Measurements from ENCODE around the gene RIPK4. TPM values are rescaled to one million over a fixed set of nuclear protein-coding genes. Genes with fewer than 3 reads are reported as not detected.
A peak's percentile ranks its signal among the peaks of the same experiment; 100 is the strongest.

RIPK4 gene
- total and polyA plus RNA-seq, 2 experiments from 2014 or later, result 0.46 to 0.54 TPM

DNA sequence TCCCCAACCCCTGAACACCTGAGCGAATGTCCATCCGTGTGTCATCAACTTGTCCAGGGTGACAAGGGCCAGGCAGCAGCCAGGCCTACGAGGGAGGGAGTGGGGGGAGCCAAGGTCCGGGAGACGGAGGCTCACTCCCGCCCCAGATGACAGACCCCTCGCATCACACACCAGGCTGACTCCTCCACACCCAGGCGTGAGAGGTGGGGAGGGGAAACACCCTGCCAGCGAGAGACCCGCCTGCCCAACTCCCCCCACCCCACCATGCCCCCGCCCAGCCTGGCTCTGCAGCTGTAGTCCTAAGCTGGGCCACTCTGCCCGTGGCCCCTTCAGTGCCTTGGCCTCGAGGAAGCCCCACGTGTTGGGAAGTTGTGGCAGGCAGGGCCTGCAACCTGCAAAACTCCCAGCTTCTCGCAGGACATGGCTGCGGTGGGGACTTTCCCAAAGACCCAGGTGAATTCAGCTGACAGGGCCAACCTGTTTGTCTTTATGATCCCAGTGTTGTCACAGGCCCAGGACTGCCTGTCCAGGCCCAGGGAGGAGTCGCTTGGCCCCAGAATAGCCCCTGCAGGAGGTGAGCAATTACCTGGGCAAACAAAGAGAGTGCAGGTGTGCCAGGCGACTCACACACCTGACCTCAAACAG, 62.9 kb downstream of the RIPK4 start:
- Histone ChIP-seq H3K79me2 (ENCODE audit: insufficient read depth) (no peaks in the 10 kb centered on the region), H3F3A (ENCODE audit: insufficient read depth) (no peaks in the 10 kb centered on the region), H3K27ac (no peak overlapping the region), H3K9me2 (ENCODE audit: insufficient read depth) (no peaks in the 10 kb centered on the region), H3K4me2 (ENCODE audit: unreplicated experiment) (no peak overlapping the region), H3K4me3 (no peak overlapping the region), H3K9ac (no peak overlapping the region), H4K20me1 (ENCODE audit: insufficient read depth) (no peaks in the 10 kb centered on the region), H2AFZ (no peak overlapping the region), H3K36me3 (ENCODE audit: low read depth) (no peaks in the 10 kb centered on the region), H3K27me3 (replicated peaks; ENCODE audit: insufficient read depth) (peaks cover 4% of the 10 kb centered on the region; the same call in 1 of the 2 replicates), H3K4me1 (ENCODE audit: insufficient read depth) (no peaks in the 10 kb centered on the region), H3K9me3 (ENCODE audit: low read depth) (no peaks in the 10 kb centered on the region)
- in situ Hi-C loops (cut with MboI), result no loop called here
- WGBS, 2 experiments (ENCODE audit: low coverage in 1 of 2, low lambda C conversion rate in 2 of 2, missing lambda C conversion rate in 2 of 2), result 62 to 63% methylated on average over 18 of the region's 18 CpGs
- TF ChIP-seq EZH2 (IDR thresholded peaks at IDR 0.05; ENCODE audit: insufficient read depth, poor library complexity, severe bottlenecking) (no peak), EZH2phosphoT487 (IDR thresholded peaks at IDR 0.05; ENCODE audit: insufficient read depth, low read depth) (no peak)
- no peak for DNase-seq

DNA sequence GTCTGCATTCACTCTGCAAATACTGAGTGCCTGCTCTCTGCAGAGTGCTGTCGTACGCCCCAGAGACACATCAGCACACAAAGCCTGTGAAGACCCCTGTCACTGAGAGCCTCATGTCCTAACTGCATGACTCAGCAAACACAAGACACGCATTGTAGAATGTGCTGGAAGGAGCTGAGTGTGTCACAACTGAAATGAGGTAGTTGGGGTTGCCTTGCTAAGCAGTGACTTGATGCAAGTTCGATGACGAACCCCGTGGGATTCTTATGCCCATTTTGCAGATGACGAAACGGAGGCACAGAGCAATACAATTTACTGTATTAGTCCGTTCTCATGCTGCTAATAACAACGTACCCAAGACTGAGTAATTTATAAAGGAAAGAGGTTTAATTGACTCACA, 65.1 kb downstream of the RIPK4 start:
- in situ Hi-C loops (cut with MboI), result no loop called here
- peak; percentile 30 for DNase-seq
- no peak overlapping the region for H3K27ac ChIP-seq
- no peaks in the 10 kb centered on the region for H3K9me2 ChIP-seq (ENCODE audit: insufficient read depth)
- no peak overlapping the region for H3K4me3 ChIP-seq
- no peak overlapping the region for H3K9ac ChIP-seq
- no peaks in the 10 kb centered on the region for H3K36me3 ChIP-seq (ENCODE audit: low read depth)
- WGBS, 2 experiments (ENCODE audit: low coverage in 1 of 2, low lambda C conversion rate in 2 of 2, missing lambda C conversion rate in 2 of 2), result 70 to 71% methylated on average over 10 of the region's 10 CpGs
- no peaks in the 10 kb centered on the region for H3K4me1 ChIP-seq (ENCODE audit: insufficient read depth)
- TF ChIP-seq EZH2phosphoT487 (IDR thresholded peaks at IDR 0.05; ENCODE audit: insufficient read depth, low read depth) (no peak), EZH2 (IDR thresholded peaks at IDR 0.05; ENCODE audit: insufficient read depth, poor library complexity, severe bottlenecking) (no peak)
- no peak overlapping the region for H3K4me2 ChIP-seq (ENCODE audit: unreplicated experiment)
- no peaks in the 10 kb centered on the region for H3K9me3 ChIP-seq (ENCODE audit: low read depth)
- peaks cover 4% of the 10 kb centered on the region; the same call in 1 of the 2 replicates for H3K27me3 ChIP-seq (replicated peaks; ENCODE audit: insufficient read depth)
- H3F3A ChIP-seq (ENCODE audit: insufficient read depth), result no peaks in the 10 kb centered on the region
- H2AFZ ChIP-seq, result no peak overlapping the region
- H3K79me2 ChIP-seq (ENCODE audit: insufficient read depth), result no peaks in the 10 kb centered on the region
- no peaks in the 10 kb centered on the region for H4K20me1 ChIP-seq (ENCODE audit: insufficient read depth)

DNA sequence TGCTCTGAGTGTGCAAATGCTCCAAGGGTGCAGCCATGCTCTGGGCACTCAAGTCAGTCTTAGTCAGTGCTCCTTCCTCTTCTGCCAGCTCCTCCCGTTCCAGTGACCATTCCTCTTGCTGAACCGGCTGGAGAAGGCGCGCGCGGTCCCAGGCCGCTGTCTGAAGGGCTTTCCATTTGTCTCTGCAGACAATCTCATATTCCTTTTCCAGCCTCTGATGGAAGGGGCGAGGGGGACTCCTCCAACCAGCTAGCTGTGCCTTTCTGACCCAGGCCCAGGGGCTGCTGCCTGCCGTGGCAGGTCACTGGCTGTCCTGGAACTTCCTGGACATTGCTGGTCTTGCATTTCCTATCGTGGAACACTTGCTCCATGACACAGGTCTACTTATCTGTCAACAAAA, 67.5 kb downstream of the RIPK4 start:
- Histone ChIP-seq H3K9me2 (ENCODE audit: insufficient read depth) (no peaks in the 10 kb centered on the region), H3K9ac (no peak overlapping the region), H3K4me3 (no peak overlapping the region), H3K9me3 (ENCODE audit: low read depth) (no peaks in the 10 kb centered on the region), H3K27me3 (replicated peaks; ENCODE audit: insufficient read depth) (peaks cover 4% of the 10 kb centered on the region; the same call in 1 of the 2 replicates), H2AFZ (no peak overlapping the region), H3K79me2 (ENCODE audit: insufficient read depth) (no peaks in the 10 kb centered on the region), H3K36me3 (ENCODE audit: low read depth) (no peaks in the 10 kb centered on the region), H3K4me2 (ENCODE audit: unreplicated experiment) (no peak overlapping the region), H3K4me1 (ENCODE audit: insufficient read depth) (no peaks in the 10 kb centered on the region), H3F3A (ENCODE audit: insufficient read depth) (no peaks in the 10 kb centered on the region), H4K20me1 (ENCODE audit: insufficient read depth) (no peaks in the 10 kb centered on the region), H3K27ac (no peak overlapping the region)
- in situ Hi-C loops (cut with MboI), result no loop called here
- 75 to 76% methylated on average over 10 of the region's 10 CpGs for WGBS, 2 experiments (ENCODE audit: low coverage in 1 of 2, low lambda C conversion rate in 2 of 2, missing lambda C conversion rate in 2 of 2)
- TF ChIP-seq EZH2phosphoT487 (IDR thresholded peaks at IDR 0.05; ENCODE audit: insufficient read depth, low read depth) (no peak), EZH2 (IDR thresholded peaks at IDR 0.05; ENCODE audit: insufficient read depth, poor library complexity, severe bottlenecking) (no peak)
- DNase-seq, result no peak

DNA sequence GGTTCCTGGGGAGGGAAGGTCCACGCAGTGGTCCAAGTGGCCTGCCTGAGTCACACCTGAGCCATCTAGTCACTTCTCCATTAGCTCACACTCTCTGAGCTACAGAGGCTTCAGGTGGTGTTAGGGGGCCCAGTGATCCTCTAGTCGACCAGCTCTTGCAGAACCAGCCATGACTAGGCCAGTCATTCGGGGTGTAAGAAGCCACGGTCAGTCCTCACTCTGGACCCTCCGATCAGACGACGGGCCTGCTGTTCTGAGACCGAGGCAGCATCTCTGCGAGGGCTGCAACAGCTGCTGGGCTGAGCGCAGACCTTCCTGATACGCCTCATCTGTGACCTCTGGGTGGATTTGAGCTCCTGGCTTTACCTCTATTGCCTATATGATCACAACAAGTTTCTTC, 68.8 kb downstream of the RIPK4 start:
- no peak overlapping the region for H3K4me2 ChIP-seq (ENCODE audit: unreplicated experiment)
- no peaks in the 10 kb centered on the region for H3K9me3 ChIP-seq (ENCODE audit: low read depth)
- no peak for DNase-seq
- 82 to 86% methylated on average over 10 to 11 of the region's 11 CpGs for WGBS, 2 experiments (ENCODE audit: low coverage in 1 of 2, low lambda C conversion rate in 2 of 2, missing lambda C conversion rate in 2 of 2)
- H3K4me3 ChIP-seq, result no peak overlapping the region
- no peaks in the 10 kb centered on the region for H3K9me2 ChIP-seq (ENCODE audit: insufficient read depth)
- no peak overlapping the region for H3K27ac ChIP-seq
- H3K4me1 ChIP-seq (ENCODE audit: insufficient read depth), result no peaks in the 10 kb centered on the region
- H4K20me1 ChIP-seq (ENCODE audit: insufficient read depth), result no peaks in the 10 kb centered on the region
- no peaks in the 10 kb centered on the region for H3K36me3 ChIP-seq (ENCODE audit: low read depth)
- no peak for TF ChIP-seq EZH2 (IDR thresholded peaks at IDR 0.05; ENCODE audit: insufficient read depth, poor library complexity, severe bottlenecking)
- TF ChIP-seq EZH2phosphoT487 (IDR thresholded peaks at IDR 0.05; ENCODE audit: insufficient read depth, low read depth), result no peak
- no peaks in the 10 kb centered on the region for H3K79me2 ChIP-seq (ENCODE audit: insufficient read depth)
- H3K27me3 ChIP-seq (replicated peaks; ENCODE audit: insufficient read depth), result peaks cover 8% of the 10 kb centered on the region; the same call in 1 of the 2 replicates
- H3K9ac ChIP-seq, result no peak overlapping the region
- in situ Hi-C loops (cut with MboI), result no loop called here
- H3F3A ChIP-seq (ENCODE audit: insufficient read depth), result no peaks in the 10 kb centered on the region
- no peak overlapping the region for H2AFZ ChIP-seq
